Measurements from ENCODE around the gene RBP3.

GRCh38 chr10:47374611-47375536, 26.7 kb downstream of the RBP3 start:
- TF ChIP-seq CTCF (IDR thresholded peaks at IDR 0.05; ENCODE audit: low read depth, low read length) (no peak), EZH2phosphoT487 (IDR thresholded peaks at IDR 0.05; ENCODE audit: low read depth) (no peak)
